ENCODE data around the gene TTLL1. TPM values are rescaled to one million over a fixed set of nuclear protein-coding genes. Genes with fewer than 3 reads are reported as not detected.
A peak's percentile ranks its signal among the peaks of the same experiment; 100 is the strongest.
"Not testable (repeated sequence)": the region's sequence is repeated elsewhere in the genome, so short reads cannot be mapped to it uniquely, and the experiment has no call there.

TTLL1 gene
- total and polyA plus RNA-seq, 5 donors, result 4.2 to 6.8 (median 6.0) TPM

- Histone ChIP-seq H3K27ac (ENCODE audit: low read length) (peak overlapping the region; percentile 43), H3K4me1 (ENCODE audit: control insufficient read depth, insufficient read depth, low read length) (peaks cover 26% of the 10 kb centered on the region), H3K9me3 (ENCODE audit: control insufficient read depth, low read length) (no peaks in the 10 kb centered on the region), H3K4me3 (ENCODE audit: low read length) (no peak overlapping the region), H3K27me3 (ENCODE audit: control insufficient read depth, insufficient read depth) (no peaks in the 10 kb centered on the region)
- ATAC-seq (peak in 1 of 2 donors; percentile 25), DNase-seq (no peak)
- intact Hi-C loops (cut with DNase I), result no loop called here
- 49% methylated on average over 3 of the region's 3 CpGs for WGBS
Observed at GRCh38 chr22:43001271-43002201, 87.7 kb downstream of the TTLL1 start.

- Histone ChIP-seq H3K4me1 (ENCODE audit: control insufficient read depth, insufficient read depth, low read length) (peaks cover 27% of the 10 kb centered on the region), H3K27ac (ENCODE audit: low read length) (no peak overlapping the region), H3K27me3 (ENCODE audit: control insufficient read depth, insufficient read depth) (no peaks in the 10 kb centered on the region), H3K9me3 (ENCODE audit: control insufficient read depth, low read length) (no peaks in the 10 kb centered on the region), H3K4me3 (ENCODE audit: low read length) (no peak overlapping the region)
- no peak for DNase-seq
- WGBS, result 79% methylated on average over 8 of the region's 8 CpGs
- intact Hi-C loops (cut with DNase I), result no loop called here
- ATAC-seq, result no peak
Observed at GRCh38 chr22:43000441-43001175, 88.6 kb downstream of the TTLL1 start.

GRCh38 chr22:42997582-42998090 is 91.6 kb downstream of the TTLL1 start:
- no peaks in the 10 kb centered on the region for H3K9me3 ChIP-seq (ENCODE audit: control insufficient read depth, low read length)
- intact Hi-C loops (cut with DNase I), result no loop called here
- H3K27ac ChIP-seq (ENCODE audit: low read length), result no peak overlapping the region
- no peak overlapping the region for H3K4me3 ChIP-seq (ENCODE audit: low read length)
- 77% methylated on average over 6 of the region's 6 CpGs for WGBS
- H3K4me1 ChIP-seq (ENCODE audit: control insufficient read depth, insufficient read depth, low read length), result peaks cover 29% of the 10 kb centered on the region
- H3K27me3 ChIP-seq (ENCODE audit: control insufficient read depth, insufficient read depth), result no peaks in the 10 kb centered on the region
- no peak for DNase-seq
- ATAC-seq, result no peak

- Histone ChIP-seq H3K4me1 (ENCODE audit: control insufficient read depth, insufficient read depth, low read length) (peaks cover 25% of the 10 kb centered on the region), H3K4me3 (ENCODE audit: low read length) (no peak overlapping the region), H3K27ac (ENCODE audit: low read length) (peak overlapping the region; percentile 52), H3K27me3 (ENCODE audit: control insufficient read depth, insufficient read depth) (no peaks in the 10 kb centered on the region), H3K9me3 (ENCODE audit: control insufficient read depth, low read length) (no peaks in the 10 kb centered on the region)
- DNase-seq, result peak; percentile 49 to 72 (median 69)
- intact Hi-C loops (cut with DNase I), result no loop called here
- ATAC-seq, result peak; percentile 28 to 41
- 51% methylated on average over 10 of the region's 10 CpGs for WGBS
Observed at GRCh38 chr22:42996646-42997365, 92.4 kb downstream of the TTLL1 start.

GRCh38 chr22:42995654-42996053 is 93.5 kb downstream of the TTLL1 start:
- peaks cover 16% of the 10 kb centered on the region for H3K4me1 ChIP-seq (ENCODE audit: control insufficient read depth, insufficient read depth, low read length)
- 82% methylated on average over 7 of the region's 7 CpGs for WGBS
- ATAC-seq, result not testable (repeated sequence)

GRCh38 chr22:42994917-42995562 is 94.2 kb downstream of the TTLL1 start:
- H3K27ac ChIP-seq (ENCODE audit: low read length), result peak overlapping the region; percentile 26
- H3K4me1 ChIP-seq (ENCODE audit: control insufficient read depth, insufficient read depth, low read length), result peaks cover 16% of the 10 kb centered on the region
- peak; percentile 80 to 81 for ATAC-seq
- peak; percentile 33 to 63 (median 52) for DNase-seq
- 13% methylated on average over 9 of the region's 9 CpGs for WGBS
- H3K27me3 ChIP-seq (ENCODE audit: control insufficient read depth, insufficient read depth), result no peaks in the 10 kb centered on the region
- intact Hi-C loops (cut with DNase I), result no loop called here
- H3K4me3 ChIP-seq (ENCODE audit: low read length), result no peak overlapping the region
- H3K9me3 ChIP-seq (ENCODE audit: control insufficient read depth, low read length), result no peaks in the 10 kb centered on the region

More at GRCh38 chr22:42995654-42996053, 93.5 kb downstream of the TTLL1 start:
- peak overlapping the region; percentile 47 for H3K27ac ChIP-seq (ENCODE audit: low read length)
- H3K27me3 ChIP-seq (ENCODE audit: control insufficient read depth, insufficient read depth); intact Hi-C loops (cut with DNase I); H3K4me3 ChIP-seq (ENCODE audit: low read length); H3K9me3 ChIP-seq (ENCODE audit: control insufficient read depth, low read length); DNase-seq: not testable (repeated sequence)

- Histone ChIP-seq H3K27me3 (ENCODE audit: control insufficient read depth, insufficient read depth) (no peaks in the 10 kb centered on the region), H3K4me1 (ENCODE audit: control insufficient read depth, insufficient read depth, low read length) (peaks cover 15% of the 10 kb centered on the region), H3K4me3 (ENCODE audit: low read length) (no peak overlapping the region), H3K9me3 (ENCODE audit: control insufficient read depth, low read length) (no peaks in the 10 kb centered on the region), H3K27ac (ENCODE audit: low read length) (peak overlapping the region; percentile 26)
- DNase-seq (no peak), ATAC-seq (peak; percentile 15 to 25)
- intact Hi-C loops (cut with DNase I), result no loop called here
- WGBS, result 83% methylated on average over 12 of the region's 12 CpGs
Observed at GRCh38 chr22:42994276-42994916, 94.8 kb downstream of the TTLL1 start.

- DNase-seq (no peak), ATAC-seq (peak in 1 of 2 donors; percentile 5)
- Histone ChIP-seq H3K4me1 (ENCODE audit: control insufficient read depth, insufficient read depth, low read length) (peaks cover 15% of the 10 kb centered on the region), H3K27me3 (ENCODE audit: control insufficient read depth, insufficient read depth) (no peaks in the 10 kb centered on the region), H3K9me3 (ENCODE audit: control insufficient read depth, low read length) (no peaks in the 10 kb centered on the region), H3K27ac (ENCODE audit: low read length) (no peak overlapping the region), H3K4me3 (ENCODE audit: low read length) (no peak overlapping the region)
- WGBS, result 56% methylated on average over 12 of the region's 12 CpGs
- intact Hi-C loops (cut with DNase I), result no loop called here
Observed at GRCh38 chr22:42993651-42994275, 95.4 kb downstream of the TTLL1 start.

- ATAC-seq (no peak), DNase-seq (no peak)
- 76% methylated on average over 9 of the region's 9 CpGs for WGBS
- intact Hi-C loops (cut with DNase I), result no loop called here
- no peak overlapping the region for H3K4me3 ChIP-seq (ENCODE audit: low read length)
- H3K9me3 ChIP-seq (ENCODE audit: control insufficient read depth, low read length), result no peaks in the 10 kb centered on the region
- H3K4me1 ChIP-seq (ENCODE audit: control insufficient read depth, insufficient read depth, low read length), result peaks cover 15% of the 10 kb centered on the region
- H3K27ac ChIP-seq (ENCODE audit: low read length), result no peak overlapping the region
- H3K27me3 ChIP-seq (ENCODE audit: control insufficient read depth, insufficient read depth), result no peaks in the 10 kb centered on the region
Observed at GRCh38 chr22:42992886-42993479, 96.2 kb downstream of the TTLL1 start.
